ENCODE measurements around the gene UBXN1. TPM values are rescaled to one million over a fixed set of nuclear protein-coding genes. Genes with fewer than 3 reads are reported as not detected.

UBXN1 gene
- total RNA-seq, 3 donors from 2014 or later, result 79.2 to 138 (median 87.3) TPM

- peaks cover 34% of the 10 kb centered on the region for H3K4me1 ChIP-seq (ENCODE audit: low read depth)
- DNase-seq (peak in 1 of 3 donors; percentile 44), ATAC-seq (no peak)
- TF ChIP-seq, protein P1, sequence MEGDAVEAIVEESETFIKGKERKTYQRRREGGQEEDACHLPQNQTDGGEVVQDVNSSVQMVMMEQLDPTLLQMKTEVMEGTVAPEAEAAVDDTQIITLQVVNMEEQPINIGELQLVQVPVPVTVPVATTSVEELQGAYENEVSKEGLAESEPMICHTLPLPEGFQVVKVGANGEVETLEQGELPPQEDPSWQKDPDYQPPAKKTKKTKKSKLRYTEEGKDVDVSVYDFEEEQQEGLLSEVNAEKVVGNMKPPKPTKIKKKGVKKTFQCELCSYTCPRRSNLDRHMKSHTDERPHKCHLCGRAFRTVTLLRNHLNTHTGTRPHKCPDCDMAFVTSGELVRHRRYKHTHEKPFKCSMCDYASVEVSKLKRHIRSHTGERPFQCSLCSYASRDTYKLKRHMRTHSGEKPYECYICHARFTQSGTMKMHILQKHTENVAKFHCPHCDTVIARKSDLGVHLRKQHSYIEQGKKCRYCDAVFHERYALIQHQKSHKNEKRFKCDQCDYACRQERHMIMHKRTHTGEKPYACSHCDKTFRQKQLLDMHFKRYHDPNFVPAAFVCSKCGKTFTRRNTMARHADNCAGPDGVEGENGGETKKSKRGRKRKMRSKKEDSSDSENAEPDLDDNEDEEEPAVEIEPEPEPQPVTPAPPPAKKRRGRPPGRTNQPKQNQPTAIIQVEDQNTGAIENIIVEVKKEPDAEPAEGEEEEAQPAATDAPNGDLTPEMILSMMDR (IDR thresholded peaks at IDR 0.05), result no peak
- no peaks in the 10 kb centered on the region for H3K36me3 ChIP-seq (ENCODE audit: low read depth)
- H3K9me3 ChIP-seq, result no peaks in the 10 kb centered on the region
- intact Hi-C loops (cut with DNase I, micrococcal nuclease), result no loop called here
- no peak overlapping the region for H3K4me3 ChIP-seq
Measured at GRCh38 chr11:62648967-62649364, 29.9 kb downstream of the UBXN1 start.

DNA sequence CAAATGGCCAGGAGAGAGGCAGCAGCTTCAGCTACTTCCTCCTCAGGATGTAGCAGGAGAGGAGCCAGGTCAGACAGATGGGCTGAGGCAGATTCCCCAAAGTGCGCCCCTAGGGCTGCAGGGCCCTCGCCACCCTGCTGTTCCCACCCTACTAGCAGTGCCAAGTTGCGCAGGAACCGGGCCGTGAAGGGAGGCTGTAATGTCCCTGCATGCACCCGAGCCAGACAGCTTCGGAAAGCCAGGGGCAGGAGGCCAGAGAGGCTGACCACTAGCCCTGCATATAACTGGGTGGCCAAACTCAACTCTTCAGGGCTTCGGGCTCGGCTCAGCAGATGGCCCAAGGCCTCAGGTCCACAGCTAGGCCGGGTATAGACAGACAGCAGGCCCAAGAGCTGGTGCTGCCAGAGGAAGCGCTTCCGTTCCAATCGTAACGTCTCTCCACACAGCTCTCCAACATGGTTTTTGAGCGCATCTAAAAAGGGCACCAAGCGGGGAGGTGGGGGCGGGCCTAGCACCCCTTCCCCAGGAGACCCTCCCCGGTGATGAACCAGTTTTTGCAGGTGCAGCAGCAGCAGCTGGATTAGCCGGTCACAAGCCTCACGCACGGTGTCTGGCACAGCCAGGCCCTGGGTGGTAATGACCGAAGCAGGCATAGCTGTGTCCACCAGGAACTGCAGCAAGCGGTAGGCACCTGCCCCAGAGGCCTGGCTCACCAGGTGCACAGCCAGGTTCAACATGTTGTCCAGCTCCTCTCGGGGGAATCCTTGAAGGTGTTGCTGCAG lies 30.5 kb downstream of the UBXN1 start:
- Histone ChIP-seq H3K36me3 (ENCODE audit: low read depth) (no peaks in the 10 kb centered on the region), H3K9me3 (no peaks in the 10 kb centered on the region), H3K4me3 (no peak overlapping the region), H3K4me1 (ENCODE audit: low read depth) (peaks cover 34% of the 10 kb centered on the region)
- intact Hi-C loops (cut with DNase I, micrococcal nuclease), result no loop called here
- no peak for ATAC-seq
- TF ChIP-seq, protein P1 (IDR thresholded peaks at IDR 0.05), result no peak
- DNase-seq, result peak in 1 of 3 donors; percentile 54

GRCh38 chr11:62647609-62648005 lies 31.3 kb downstream of the UBXN1 start:
- no peaks in the 10 kb centered on the region for H3K9me3 ChIP-seq
- H3K4me1 ChIP-seq (ENCODE audit: low read depth), result peaks cover 34% of the 10 kb centered on the region
- TF ChIP-seq, protein P1 (IDR thresholded peaks at IDR 0.05), result no peak
- intact Hi-C loops (cut with DNase I, micrococcal nuclease), result no loop called here
- DNase-seq (no peak), ATAC-seq (no peak)
- H3K4me3 ChIP-seq, result no peak overlapping the region
- H3K36me3 ChIP-seq (ENCODE audit: low read depth), result no peaks in the 10 kb centered on the region

DNA sequence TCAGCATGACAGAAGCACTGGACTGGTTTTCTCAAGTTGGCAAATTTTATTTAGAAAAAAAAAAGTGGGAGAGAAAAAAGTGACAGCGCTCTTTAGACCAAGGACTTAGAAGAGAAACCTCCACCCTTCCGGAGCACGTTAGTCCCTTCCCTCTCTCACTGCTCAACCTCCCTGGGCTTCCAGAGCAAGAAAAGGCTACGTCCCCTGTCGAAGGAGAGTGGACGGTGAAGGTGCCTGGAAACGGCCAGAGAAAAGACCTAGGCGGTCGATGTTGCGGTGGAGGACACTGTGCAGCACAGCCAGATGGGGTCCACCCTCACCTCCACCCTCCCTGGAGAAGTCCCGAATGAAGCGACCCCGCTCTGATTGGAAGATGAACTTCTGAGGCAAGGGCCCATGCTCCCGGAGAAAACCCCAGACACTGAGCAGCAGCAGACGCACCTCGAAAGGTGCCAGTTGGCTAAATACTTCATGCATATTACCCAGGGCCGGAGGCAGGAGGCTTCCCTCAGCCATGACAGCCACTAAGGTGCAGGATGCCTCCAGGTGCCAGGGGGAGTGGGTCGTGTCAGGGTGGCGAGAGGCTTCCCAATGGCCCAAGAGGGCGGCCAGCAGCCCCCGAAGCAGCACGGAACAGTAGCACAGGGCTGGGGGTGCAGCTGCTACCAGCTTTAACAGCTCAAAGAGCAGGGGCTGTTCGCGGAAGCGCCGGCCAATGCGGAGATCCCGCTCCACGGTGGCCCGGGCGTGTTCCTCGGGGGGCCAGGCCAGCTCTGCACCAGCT lies 31.9 kb downstream of the UBXN1 start:
- Histone ChIP-seq H3K36me3 (ENCODE audit: low read depth) (no peaks in the 10 kb centered on the region), H3K4me1 (ENCODE audit: low read depth) (peaks cover 29% of the 10 kb centered on the region), H3K9me3 (no peaks in the 10 kb centered on the region), H3K4me3 (no peak overlapping the region)
- TF ChIP-seq, protein P1 (IDR thresholded peaks at IDR 0.05), result no peak
- intact Hi-C loops (cut with DNase I, micrococcal nuclease), result no loop called here
- no peak for ATAC-seq
- peak in 1 of 3 donors; percentile 48 for DNase-seq

DNA sequence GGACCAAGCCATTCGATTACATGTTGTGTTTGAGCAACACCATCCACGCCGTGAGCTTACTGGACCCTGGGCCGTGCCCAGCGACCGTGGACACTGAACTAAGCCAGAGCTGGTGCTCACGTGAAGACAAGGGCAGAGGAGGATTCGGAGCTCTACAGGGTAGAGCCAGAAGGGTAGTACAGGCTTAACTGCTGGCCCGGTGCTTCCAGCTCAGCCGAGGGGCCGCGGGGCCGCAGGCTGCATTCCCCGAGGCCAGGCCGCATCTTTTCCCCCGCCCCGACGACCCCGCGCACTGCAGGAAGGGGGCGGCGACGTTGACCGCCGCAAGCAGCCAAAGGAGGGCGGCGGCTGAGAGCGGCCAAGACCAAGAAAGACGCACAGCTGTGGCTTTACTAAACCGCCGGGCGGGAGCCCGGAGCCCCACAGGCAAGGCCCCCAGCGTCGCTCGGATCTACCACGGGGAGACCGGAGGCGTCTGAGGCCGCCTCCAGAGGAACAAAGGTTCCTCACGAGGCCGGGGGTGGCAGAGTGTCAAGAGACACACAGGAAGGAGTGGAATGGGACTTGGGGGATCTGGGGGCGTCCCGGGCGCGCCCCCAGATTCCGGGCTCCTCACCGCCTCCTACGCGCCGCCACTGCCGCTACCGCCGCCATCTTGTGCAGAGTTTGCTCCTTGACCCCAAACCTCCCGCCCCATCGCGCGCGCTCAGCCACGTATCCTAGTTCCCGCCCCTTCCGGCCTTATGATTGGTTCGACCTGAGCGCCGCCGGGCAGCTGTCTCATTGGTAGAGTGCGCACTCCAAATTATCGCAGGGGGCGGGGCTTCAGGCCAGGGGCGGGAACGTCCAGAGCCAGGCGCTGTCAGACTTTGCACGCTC lies 32.7 kb downstream of the UBXN1 start, which contains the start of gene GANAB:
Gene GANAB (minus strand): TSS at position 668 of the 879 bp plus-strand sequence. CDS start 14 bp downstream, at position 654.
- Histone ChIP-seq H3K4me3 (peak within 1 kb of the TSS; percentile 92), H3K9me3 (no peaks in the 10 kb centered on the region), H3K4me1 (ENCODE audit: low read depth) (peaks cover 22% of the 10 kb centered on the region), H3K36me3 (ENCODE audit: low read depth) (no peaks in the 10 kb centered on the region)
- peak; percentile 99 for ATAC-seq
- intact Hi-C loops (cut with DNase I, micrococcal nuclease), result no loop called here
- peak; percentile 99 to 100 (median 100) for DNase-seq
- TF ChIP-seq, protein P1 (IDR thresholded peaks at IDR 0.05), result no peak
